H1 (cell line): Measurements from ENCODE around the gene DYNLT2. TPM values are rescaled to one million over a fixed set of nuclear protein-coding genes. Genes with fewer than 3 reads are reported as not detected.

Experiments
- EZH2 ChIP-seq: fragments of 200-600 bp; sonication (generic); IDR thresholded peaks from 2 replicates; pipeline ENCODE4 v1.7.1; 2012; ENCODE audit warnings: low read depth, mild to moderate bottlenecking, moderate library complexity, low read length, inconsistent platforms; ENCODE audit not compliant: severe bottlenecking
- GABPA ChIP-seq: IDR thresholded peaks from 2 replicates; pipeline ENCODE4 v1.6.1; 2011; ENCODE audit warnings: mild to moderate bottlenecking, low read length, moderate library complexity, borderline replicate concordance; ENCODE audit not compliant: insufficient read depth
- KDM4A ChIP-seq: IDR thresholded peaks from one replicate; pipeline ENCODE4 v1.7.1; 2012; ENCODE audit warnings: low read depth, mild to moderate bottlenecking, moderate library complexity, low read length, inconsistent platforms; ENCODE audit not compliant: severe bottlenecking
- NRF1 ChIP-seq: IDR thresholded peaks from 2 replicates; pipeline ENCODE4 v1.6.1; 2011; ENCODE audit warnings: mild to moderate bottlenecking, low read depth, low read length, improper control_type of control experiment
- POLR2A ChIP-seq, 2 experiments: IDR thresholded peaks; 1 replicate in 1 of 2; 2 replicates in 1 of 2; pipeline ENCODE4 v1.6.1; 2011; ENCODE audit warnings: low read depth in 2 of 2, low read length in 2 of 2, mild to moderate bottlenecking in 2 of 2; ENCODE audit errors: control extremely low read depth in 1 of 2
- RNF2 ChIP-seq: fragments of 200-900, 300-1000 bp; sonication (generic); IDR thresholded peaks from 2 replicates; pipeline ENCODE4 v1.7.1; 2016; ENCODE audit warnings: borderline replicate concordance, low read depth, mild to moderate bottlenecking, antibody characterized with exemption, low read length; ENCODE audit not compliant: poor library complexity, severe bottlenecking; ENCODE audit errors: missing control alignments
- SAP30 ChIP-seq: fragments of 300-600 bp; sonication (generic); IDR thresholded peaks from 2 replicates; pipeline ENCODE4 v1.7.1; 2012; ENCODE audit warnings: low read length, moderate library complexity, mild to moderate bottlenecking, inconsistent platforms; ENCODE audit not compliant: insufficient read depth, insufficient replicate concordance
- SIX5 ChIP-seq: IDR thresholded peaks from 2 replicates; pipeline ENCODE4 v1.6.1; 2011; ENCODE audit warnings: mild to moderate bottlenecking, low read depth, low read length
- polyA plus RNA-seq, 7 experiments: library from polyadenylated mRNA; depleted of rRNA in 3 of 7; stranded (reverse) in 5 of 7; unstranded in 2 of 7; fragments of >200 nt in 5 of 7; fragments of 200-250 nt in 2 of 7; gene quantifications; 1 replicate in 5 of 7; 2 replicates in 1 of 7; 4 replicates in 1 of 7; pipeline versions ENCODE4 v1.2.1 to v1.2.3, GENCODE V29; 2011 to 2013; ENCODE audit warnings: missing spikeins in 2 of 7, mixed read lengths in 2 of 7
- total RNA-seq: library from RNA; stranded (reverse); fragmentation: NEBNext Ultra II Directional; extraction: Animal tissue kit (Norgen Biotek cat#: 25700); gene quantifications from 2 replicates; pipeline ENCODE4 v1.2.1, GENCODE V29; 2021
- TF ChIP-seq, protein P1 (sequence below): IDR thresholded peaks from 2 replicates; pipeline ENCODE4 v1.6.1; 2011; ENCODE audit warnings: low read length, improper control_type of control experiment

DYNLT2 gene
- total and polyA plus RNA-seq, 2 of the 8 experiments (the other 6 are each of a cell fraction or from before 2014, with no cell fraction given), result 0.48 to 1.8 TPM

DNA sequence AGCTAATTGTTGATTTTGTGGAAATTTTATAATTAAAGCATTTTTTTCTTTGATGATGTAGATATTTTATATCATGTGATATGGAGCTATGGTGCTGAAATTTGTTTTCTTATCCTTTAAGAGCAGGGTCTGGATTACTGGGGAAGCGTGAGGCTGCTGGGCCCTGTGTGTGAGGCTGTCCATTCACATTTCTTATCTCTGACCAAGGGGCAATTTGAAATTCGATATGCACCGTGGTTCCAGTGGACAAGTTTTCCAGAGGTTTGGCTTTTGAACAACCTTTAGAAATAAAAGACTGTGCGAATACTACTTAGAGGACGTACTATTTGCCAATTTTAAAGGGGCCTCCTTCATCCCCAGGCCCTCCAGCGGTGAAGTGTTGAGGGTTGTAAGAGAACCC, 3.8 kb upstream of the DYNLT2 start (continued):
- TF ChIP-seq RNF2 (no peak), GABPA (no peak), KDM4A (no peak), NRF1 (no peak), SAP30 (no peak), POLR2A (IDR thresholded peaks at IDR 0.05; ENCODE audit: control extremely low read depth in 1 of 2, low read depth in 2 of 2, low read length in 2 of 2) (no peak), SIX5 (no peak), EZH2 (no peak)
- TF ChIP-seq, protein P1, sequence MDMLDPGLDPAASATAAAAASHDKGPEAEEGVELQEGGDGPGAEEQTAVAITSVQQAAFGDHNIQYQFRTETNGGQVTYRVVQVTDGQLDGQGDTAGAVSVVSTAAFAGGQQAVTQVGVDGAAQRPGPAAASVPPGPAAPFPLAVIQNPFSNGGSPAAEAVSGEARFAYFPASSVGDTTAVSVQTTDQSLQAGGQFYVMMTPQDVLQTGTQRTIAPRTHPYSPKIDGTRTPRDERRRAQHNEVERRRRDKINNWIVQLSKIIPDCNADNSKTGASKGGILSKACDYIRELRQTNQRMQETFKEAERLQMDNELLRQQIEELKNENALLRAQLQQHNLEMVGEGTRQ, result no peak
